AG04450 (cell line): ENCODE data around the gene MAML3. TPM values are rescaled to one million over a fixed set of nuclear protein-coding genes. Genes with fewer than 3 reads are reported as not detected.

ENCODE experiments used
- CTCF ChIA-PET: fragments of 300-600, 350-600 bp; formaldehyde crosslinking; extraction: SDS; loops from one replicate; lab custom pipeline; 2022; ENCODE audit warnings: antibody characterized with exemption, inconsistent platforms; lab: Charles Lee
- POLR2A ChIA-PET: fragments of 350-600 bp; formaldehyde crosslinking; extraction: SDS; loops from one replicate; lab custom pipeline; 2021; ENCODE audit warnings: antibody characterized with exemption, inconsistent platforms; lab: Yijun Ruan, JAX
- DNase-seq: peaks from one replicate; pipeline ENCODE4 v3.0.0-alpha.2; 2011; ENCODE audit warnings: low read depth, low spot score
- H3K27ac ChIP-seq: one replicate; pipeline ENCODE4 v1.5.1; 2012; ENCODE audit warnings: low read depth, low read length, control low read depth
- H3K27me3 ChIP-seq: one replicate; pipeline ENCODE4 v1.6.0; 2012; ENCODE audit warnings: low read length; ENCODE audit not compliant: control insufficient read depth, insufficient read depth
- H3K4me3 ChIP-seq: 2 replicates; pipeline ENCODE4 v1.5.1; 2011; ENCODE audit warnings: mild to moderate bottlenecking, low read depth, low read length, control low read depth
- H3K9me3 ChIP-seq: 2 replicates; pipeline ENCODE4 v1.5.1; 2012; ENCODE audit warnings: low read length; ENCODE audit not compliant: control insufficient read depth, insufficient read depth
- CTCF ChIP-seq: IDR thresholded peaks from 2 replicates; pipeline ENCODE4 v1.5.1; 2011; ENCODE audit warnings: low read depth, low read length, control low read depth, inconsistent platforms
- polyA plus RNA-seq: library from polyadenylated mRNA; depleted of rRNA; stranded (reverse); fragments of >200 nt; gene quantifications from 2 replicates; pipeline ENCODE4 v1.2.3, GENCODE V29; 2011

Gene MAML3
- polyA plus RNA-seq, 1 experiment: 4.1 TPM

DNA sequence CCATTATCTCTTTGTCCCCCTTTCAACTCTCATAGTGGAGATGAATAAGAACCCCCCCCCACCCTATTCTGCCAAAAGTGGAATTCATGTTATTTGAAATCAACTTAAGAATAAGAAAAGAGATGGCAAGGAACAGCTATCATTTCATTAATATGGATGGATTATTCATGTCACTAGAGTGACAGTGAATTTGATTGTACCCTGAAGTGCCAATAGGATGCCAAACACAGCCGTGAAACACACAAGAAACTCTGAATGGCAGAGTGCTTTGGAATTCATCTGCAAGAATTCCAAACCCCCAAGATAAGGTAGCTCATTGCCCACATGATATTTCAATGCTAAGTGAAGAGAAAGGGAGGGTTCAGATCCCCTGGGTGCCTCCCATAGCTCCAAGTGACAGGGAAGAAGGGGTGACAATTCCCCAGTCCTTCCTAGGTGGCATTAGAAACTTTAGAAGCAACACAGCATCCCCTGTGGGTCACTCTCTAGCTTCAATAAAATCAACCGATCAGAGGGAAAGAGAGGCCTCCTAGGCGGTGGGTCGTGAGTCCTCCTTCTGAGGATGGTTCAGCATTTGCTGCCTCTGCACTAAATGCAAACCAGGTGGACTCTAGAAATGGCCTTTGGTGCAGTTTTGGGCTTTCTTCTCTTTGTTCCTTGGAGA lies 404.0 kb downstream of the MAML3 start:
- CTCF ChIA-PET: interaction anchor here (0.9 to 2.3 kb wide), 2 partner anchors 10 to 11 kb away, joined by 3 to 9 read pairs; no protein-coding TSS in a partner anchor
- TF ChIP-seq CTCF: no peak
- no peaks in the 10 kb centered on the region for H3K9me3 ChIP-seq
- H3K27ac ChIP-seq: no peak overlapping the region
- DNase-seq: no peak
- POLR2A ChIA-PET: no interaction called here
- H3K27me3 ChIP-seq: no peaks in the 10 kb centered on the region
- H3K4me3 ChIP-seq: no peak overlapping the region

DNA sequence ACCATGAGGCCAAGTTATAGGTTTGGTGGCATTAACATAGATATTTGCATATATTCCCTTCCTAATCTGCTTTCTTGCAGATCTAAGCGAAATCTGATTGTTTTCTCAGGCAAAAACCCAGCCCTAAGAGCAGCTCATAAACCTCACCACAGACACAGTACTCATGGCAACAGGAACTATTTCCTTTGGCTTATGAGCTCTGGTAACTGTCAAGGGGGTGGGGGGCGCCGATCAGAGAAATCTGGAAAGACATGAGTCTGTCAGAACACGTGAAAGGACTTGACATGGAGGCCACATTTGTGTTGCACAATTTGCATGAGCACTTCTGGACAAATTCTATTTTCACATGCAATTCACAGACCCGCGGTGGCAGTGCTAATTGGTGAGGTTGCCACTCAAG lies 404.6 kb downstream of the MAML3 start:
- no peak for DNase-seq
- POLR2A ChIA-PET: no interaction called here
- Histone ChIP-seq H3K27me3 (no peaks in the 10 kb centered on the region), H3K4me3 (no peak overlapping the region), H3K9me3 (no peaks in the 10 kb centered on the region), H3K27ac (no peak overlapping the region)
- TF ChIP-seq CTCF: no peak
- CTCF ChIA-PET: interaction anchor here (0.9 to 2.3 kb wide), 2 partner anchors 9 to 11 kb away, joined by 3 to 9 read pairs; no protein-coding TSS in a partner anchor

- Histone ChIP-seq H3K4me3 (no peak overlapping the region), H3K27me3 (no peaks in the 10 kb centered on the region), H3K9me3 (no peaks in the 10 kb centered on the region), H3K27ac (no peak overlapping the region)
- no peak for TF ChIP-seq CTCF
- CTCF ChIA-PET: interaction anchor here (1.2 kb wide), 1 partner anchor 90 kb away, joined by 3 read pairs; no protein-coding TSS in a partner anchor
- DNase-seq: no peak
- POLR2A ChIA-PET: no interaction called here
Measured at GRCh38 chr4:139746431-139747171, 407.4 kb downstream of the MAML3 start.

GRCh38 chr4:139745111-139745639 lies 408.8 kb downstream of the MAML3 start:
- DNase-seq: no peak
- no peak overlapping the region for H3K27ac ChIP-seq
- POLR2A ChIA-PET: no interaction called here

More at GRCh38 chr4:139745111-139745639, 408.8 kb downstream of the MAML3 start:
- H3K9me3 ChIP-seq: no peaks in the 10 kb centered on the region
- no peaks in the 10 kb centered on the region for H3K27me3 ChIP-seq
- no peak for TF ChIP-seq CTCF
- no peak overlapping the region for H3K4me3 ChIP-seq
- CTCF ChIA-PET: no interaction called here
